PC-3 (cell line): Measurements from ENCODE around the gene C3orf52. TPM values are rescaled to one million over a fixed set of nuclear protein-coding genes. Genes with fewer than 3 reads are reported as not detected.

Source experiments
- ATAC-seq: fragments of 200-7000 bp; cut with Tn5 transposase; 2 replicates; pipeline ENCODE4 v1.9.1; 2020; ENCODE audit warnings: mild to moderate bottlenecking, moderate library complexity
- BruUV-seq: library from RNA; stranded (reverse); fragments of 400-500 nt; replicated peaks from 2 replicates; lab custom pipeline; 2021; lab: Mats Ljungman, UMichigan
- CTCF ChIA-PET: fragments of 300-600 bp; sonication (Branson Sonifier 250); formaldehyde crosslinking; loops from one replicate; lab custom pipeline; 2022; ENCODE audit warnings: antibody characterized with exemption; lab: Charles Lee
- POLR2A ChIA-PET: fragments of 300-600 bp; sonication (Branson Sonifier 250); formaldehyde crosslinking; loops from one replicate; lab custom pipeline; 2022; ENCODE audit warnings: antibody characterized with exemption; ENCODE audit not compliant: unreplicated experiment; lab: Charles Lee
- DNase-seq: peaks from one replicate; pipeline ENCODE4 v3.0.0-alpha.2; 2015
- H2AFZ ChIP-seq: fragments of 300-600 bp; sonication (generic); 2 replicates; pipeline ENCODE4 v1.6.0; 2016; ENCODE audit warnings: antibody characterized with exemption, low read length
- H3F3A ChIP-seq: fragments of 300-600 bp; sonication (generic); one replicate; pipeline ENCODE4 v1.6.0; 2017; ENCODE audit warnings: antibody characterized with exemption, low read length, control low read depth, mild to moderate bottlenecking; ENCODE audit not compliant: unreplicated experiment
- H3K27ac ChIP-seq: fragments of 300-600 bp; sonication (generic); 2 replicates; pipeline ENCODE4 v1.5.1; 2016; ENCODE audit warnings: mild to moderate bottlenecking, low read length
- H3K27me3 ChIP-seq: fragments of 300-600 bp; sonication (generic); 2 replicates; pipeline ENCODE4 v1.6.1; 2016; ENCODE audit warnings: low read length, mixed read lengths
- H3K36me3 ChIP-seq: fragments of 300-600 bp; sonication (generic); 2 replicates; pipeline ENCODE4 v1.6.1; 2016; ENCODE audit warnings: low read depth, mixed run types, low read length, mixed read lengths
- H3K4me1 ChIP-seq: fragments of 300-600 bp; sonication (generic); 2 replicates; pipeline ENCODE4 v1.5.1; 2016; ENCODE audit warnings: low read length; ENCODE audit not compliant: insufficient read depth
- H3K4me2 ChIP-seq: fragments of 300-600 bp; sonication (generic); 2 replicates; pipeline ENCODE4 v1.6.0; 2016; ENCODE audit warnings: low read length
- H3K4me3 ChIP-seq: fragments of 300-600 bp; sonication (generic); 2 replicates; pipeline ENCODE4 v1.5.1; 2016; ENCODE audit warnings: mild to moderate bottlenecking, low read length, mixed read lengths
- H3K79me2 ChIP-seq: fragments of 300-600 bp; sonication (generic); 2 replicates; pipeline ENCODE4 v1.6.1; 2017; ENCODE audit warnings: low read length, mixed read lengths
- H3K9ac ChIP-seq: fragments of 300-600 bp; sonication (generic); 2 replicates; pipeline ENCODE4 v1.6.0; 2016; ENCODE audit warnings: mild to moderate bottlenecking, low read length
- H3K9me2 ChIP-seq: fragments of 300-600 bp; sonication (generic); replicated peaks from 2 replicates; pipeline ENCODE4 v1.6.1; 2016; ENCODE audit warnings: mixed run types, low read length, mixed read lengths
- H3K9me3 ChIP-seq: fragments of 300-600 bp; sonication (generic); 2 replicates; pipeline ENCODE4 v1.6.1; 2016; ENCODE audit warnings: low read length, mixed read lengths
- H4K20me1 ChIP-seq: fragments of 300-600 bp; sonication (generic); 2 replicates; pipeline ENCODE4 v1.6.1; 2016; ENCODE audit warnings: low read length, mixed read lengths
- CTCF ChIP-seq: fragments of 300-600 bp; sonication (generic); conservative IDR thresholded peaks from 2 replicates; pipeline ENCODE4 v1.5.1; 2017; ENCODE audit warnings: antibody characterized with exemption, low read depth, mild to moderate bottlenecking, low read length
- EZH2 ChIP-seq: fragments of 300-600 bp; sonication (generic); IDR thresholded peaks from one replicate; pipeline ENCODE4 v1.6.1; 2017; ENCODE audit warnings: antibody characterized with exemption, mild to moderate bottlenecking, low read length; ENCODE audit not compliant: unreplicated experiment
- EZH2phosphoT487 ChIP-seq: fragments of 300-600 bp; sonication (generic); IDR thresholded peaks from 2 replicates; pipeline ENCODE4 v1.6.1; 2018; ENCODE audit warnings: mild to moderate bottlenecking, antibody characterized with exemption, low read length, borderline replicate concordance
- intact Hi-C: fragments of 100-400 bp; cut with micrococcal nuclease; formaldehyde crosslinking; loops from 2 replicates; pipeline ENCODE4 v1.9.0; 2023
- microRNA-seq: library from miRNA; unstranded; fragments of <30 nt; microRNA quantifications from one replicate; pipeline ENCODE4 v1.1.0, GENCODE V29; 2020; ENCODE audit not compliant: unreplicated experiment
- total RNA-seq: library from RNA; depleted of rRNA; stranded (reverse); fragments of >200 nt; gene quantifications from 2 replicates; pipeline ENCODE4 v1.2.3, GENCODE V29; 2014; rRNA removed

Gene C3orf52
- total RNA-seq, 1 experiment from 2014 or later: 16.7 TPM

- intact Hi-C loops: no loop called here
- H3K4me1 ChIP-seq: no peaks in the 10 kb centered on the region
- H3K9me2 ChIP-seq: no peaks in the 10 kb centered on the region
- ATAC-seq (no peak), DNase-seq (no peak)
- no peaks in the 10 kb centered on the region for H3F3A ChIP-seq
- H3K36me3 ChIP-seq: peaks cover 6% of the 10 kb centered on the region; the same call in 1 of the 2 replicates
- no peaks in the 10 kb centered on the region for H4K20me1 ChIP-seq
- H3K27me3 ChIP-seq: no peaks in the 10 kb centered on the region
- ChIA-PET POLR2A (no interaction called here), CTCF (no interaction called here)
- no peaks in the 10 kb centered on the region for H3K79me2 ChIP-seq
- BruUV-seq: no TSS peak
- H3K9me3 ChIP-seq: peaks cover 5% of the 10 kb centered on the region
- H2AFZ ChIP-seq: no peak overlapping the region
- TF ChIP-seq EZH2phosphoT487: no peak
- no peak overlapping the region for H3K4me3 ChIP-seq
- H3K27ac ChIP-seq: no peak overlapping the region
- no peak overlapping the region for H3K4me2 ChIP-seq
- no peak overlapping the region for H3K9ac ChIP-seq
Observed at GRCh38 chr3:112149136-112149535, 62.9 kb downstream of the C3orf52 start.

GRCh38 chr3:112167758-112168157, 81.6 kb downstream of the C3orf52 start:
- ATAC-seq: no peak
- H3K79me2 ChIP-seq: no peaks in the 10 kb centered on the region
- no peak overlapping the region for H3K27ac ChIP-seq
- H3K9ac ChIP-seq: no peak overlapping the region
- no peak overlapping the region for H3K4me3 ChIP-seq
- POLR2A ChIA-PET: no interaction called here
- H3K9me3 ChIP-seq: no peaks in the 10 kb centered on the region
- H3F3A ChIP-seq: no peaks in the 10 kb centered on the region
- no peaks in the 10 kb centered on the region for H3K27me3 ChIP-seq
- intact Hi-C loops: no loop called here
- no peak overlapping the region for H3K4me2 ChIP-seq
- no peaks in the 10 kb centered on the region for H3K9me2 ChIP-seq
- no peak overlapping the region for H2AFZ ChIP-seq
- CTCF ChIA-PET: no interaction called here
- no TSS peak for BruUV-seq
- no peaks in the 10 kb centered on the region for H3K36me3 ChIP-seq
- H3K4me1 ChIP-seq: no peaks in the 10 kb centered on the region
- H4K20me1 ChIP-seq: no peaks in the 10 kb centered on the region
- TF ChIP-seq EZH2 (no peak), CTCF (no peak), EZH2phosphoT487 (no peak)
- DNase-seq: no peak

Small RNAs within 50 kb of the gene (microRNA-seq; reads per million reads assigned to microRNA genes)
- gene MIR567: not detected

Other genes starting within 250 kb of the C3orf52 start
- 90.1 and 104 TPM in 2 replicates for gene PHLDB2, start 227.1 kb upstream of the C3orf52 start, total RNA-seq
- 29.1 and 45.0 TPM in 2 replicates for gene ABHD10, start 107.4 kb upstream of the C3orf52 start, total RNA-seq
- gene TAGLN3, start 87.5 kb upstream of the C3orf52 start, total RNA-seq: 2.6 and 4.3 TPM in 2 replicates
- gene TMPRSS7, start 51.7 kb upstream of the C3orf52 start, total RNA-seq: 0.33 TPM in 1 of 2 replicates, not detected in the other
- gene GCSAM, start 46.9 kb downstream of the C3orf52 start, total RNA-seq: not detected in 2 replicates
- gene SLC9C1, start 207.8 kb downstream of the C3orf52 start, total RNA-seq: not detected in 2 replicates
- not detected in 2 replicates for gene CD200, start 246.8 kb downstream of the C3orf52 start, total RNA-seq